ENCODE data around the gene PFN1. TPM values are rescaled to one million over a fixed set of nuclear protein-coding genes. Genes with fewer than 3 reads are reported as not detected.

The PFN1 gene
- total and polyA plus RNA-seq, 2 of the 8 experiments (the other 6 are each of a cell fraction or from before 2014, with no cell fraction given): 1,355 to 1,949 TPM

DNA sequence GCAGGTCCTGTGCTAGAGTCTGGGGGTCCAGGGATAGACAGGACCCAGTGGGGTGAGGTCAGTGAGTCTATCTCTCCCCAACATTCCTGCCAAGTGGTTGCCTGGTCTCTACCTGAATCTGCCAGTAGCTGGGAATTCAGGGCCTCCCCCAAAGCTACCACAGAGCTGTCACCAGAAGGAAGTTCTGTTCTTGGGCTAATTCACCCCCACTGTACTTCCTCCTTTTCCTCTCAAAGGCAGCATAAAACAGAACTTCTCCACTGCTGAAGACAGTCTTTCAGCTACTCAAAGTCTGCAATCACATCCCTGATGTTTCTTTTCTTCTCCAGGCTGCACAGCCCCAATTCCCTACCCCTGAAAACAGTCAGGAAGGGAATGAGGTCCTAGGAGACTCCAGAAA, 30.4 kb upstream of the PFN1 start (continued):
- TF ChIP-seq RAD21 (IDR thresholded peaks at IDR 0.05 in 1 of 2, conservative IDR thresholded peaks at IDR 0.05 in 1 of 2; ENCODE audit: low read depth in 2 of 2, low read length in 2 of 2): no peak

Measured in H1 (cell line).